ENCODE measurements around the gene HTR2B.
"Not testable (repeated sequence)": the region's sequence is repeated elsewhere in the genome, so short reads cannot be mapped to it uniquely, and the experiment has no call there.

Gene HTR2B

GRCh38 chr2:231133365-231134099 lies 8.7 kb upstream of the HTR2B start:
- no peak for DNase-seq (ENCODE audit: low read depth)

DNA sequence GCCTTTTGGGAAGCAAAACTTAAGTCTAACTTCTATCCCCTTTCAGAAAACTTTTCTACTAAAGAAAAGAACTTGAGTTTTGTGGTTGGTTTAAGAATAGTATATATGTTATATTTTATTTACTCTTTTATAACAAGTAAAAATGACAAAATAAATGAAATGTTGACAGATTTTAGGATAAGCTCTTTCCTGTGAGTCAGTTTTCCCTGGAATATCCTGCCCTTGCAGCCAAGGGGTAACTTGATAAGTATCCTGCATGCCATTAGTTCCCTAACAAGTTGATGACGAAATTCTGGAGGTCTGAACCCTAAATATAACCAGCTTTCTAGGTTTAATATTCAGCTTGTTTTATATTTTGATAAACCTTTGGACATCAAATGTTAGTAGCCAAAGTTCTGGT lies 7.3 kb upstream of the HTR2B start:
- no peak for DNase-seq (ENCODE audit: low read depth)

DNA sequence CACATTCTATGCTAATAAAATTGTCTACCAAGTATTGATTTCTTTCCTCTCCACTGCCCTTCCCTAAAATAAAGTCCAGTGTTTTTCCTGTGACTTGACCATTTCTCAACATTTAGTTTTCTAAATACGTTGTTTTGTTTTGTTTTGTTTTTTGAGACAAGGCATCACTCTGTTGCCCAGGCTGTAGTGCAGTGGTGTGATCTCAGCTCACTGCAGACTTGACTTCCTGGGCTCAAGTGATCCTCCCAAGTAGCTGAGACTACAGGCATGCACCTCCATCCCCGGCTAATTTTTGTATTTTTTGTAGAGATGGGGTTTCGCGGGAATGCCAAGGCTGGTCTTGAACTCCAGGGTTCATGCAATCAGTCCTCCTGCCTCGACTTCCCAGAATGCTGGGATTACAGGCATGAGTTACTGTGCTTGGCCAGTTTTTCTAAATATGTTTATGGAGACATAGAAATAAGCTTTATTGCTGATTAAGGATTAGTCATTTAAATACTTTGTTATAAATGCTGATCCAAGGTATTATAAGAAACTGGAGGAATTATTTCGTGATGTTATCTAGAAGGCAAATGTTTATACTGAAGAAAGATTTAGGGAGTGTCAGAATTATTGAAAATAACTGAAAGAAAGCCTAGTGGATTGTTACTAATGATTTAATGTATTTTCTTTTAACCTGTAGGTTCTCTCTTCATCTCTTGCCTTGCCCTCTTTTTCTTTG lies 5.7 kb upstream of the HTR2B start:
- no peak for DNase-seq (ENCODE audit: low read depth)

DNA sequence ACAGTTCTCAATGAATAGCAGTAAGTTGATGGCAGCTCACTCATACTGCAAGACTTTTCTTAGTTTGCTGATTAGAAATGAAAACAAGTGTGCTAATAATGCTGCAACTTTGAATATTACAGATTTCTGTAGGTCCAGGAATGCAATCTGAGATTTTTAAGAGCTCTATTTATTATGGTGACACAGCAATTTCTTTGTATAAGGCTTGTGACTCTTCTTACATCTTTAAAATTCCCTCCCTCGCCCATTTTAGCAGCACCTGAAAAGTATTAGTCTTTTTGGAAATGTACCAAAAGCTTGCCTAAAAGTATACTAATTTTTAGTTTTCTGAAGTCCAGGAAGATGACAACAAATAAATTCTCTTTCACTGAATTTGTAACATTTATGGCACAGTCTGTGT lies 4.4 kb upstream of the HTR2B start:
- DNase-seq (ENCODE audit: low read depth), result no peak

- no peak for DNase-seq (ENCODE audit: low read depth)
These were observed 3.7 kb upstream of the HTR2B start for GRCh38 chr2:231128541-231128940.

DNA sequence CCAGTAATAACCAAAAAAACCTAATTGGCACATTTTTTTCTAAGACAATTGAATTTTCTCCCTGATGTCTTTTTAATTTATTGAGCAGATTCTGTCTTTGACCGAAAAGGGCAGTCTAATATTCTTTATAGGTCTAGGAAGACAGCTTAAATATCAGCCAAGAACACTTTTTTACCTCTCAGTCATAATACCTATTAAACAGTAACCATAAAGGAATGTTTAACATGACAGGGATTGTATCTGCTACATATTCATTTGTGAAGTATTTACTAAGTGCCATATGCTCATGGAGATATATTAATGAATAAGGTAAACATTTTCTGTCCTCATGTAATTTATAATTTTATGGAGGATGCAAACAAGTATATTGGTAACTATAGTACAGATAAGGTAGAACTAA lies 3.1 kb upstream of the HTR2B start:
- DNase-seq (ENCODE audit: low read depth), result no peak

- DNase-seq (ENCODE audit: low read depth), result no peak
These were observed 2.6 kb upstream of the HTR2B start for GRCh38 chr2:231127480-231127879.

DNA sequence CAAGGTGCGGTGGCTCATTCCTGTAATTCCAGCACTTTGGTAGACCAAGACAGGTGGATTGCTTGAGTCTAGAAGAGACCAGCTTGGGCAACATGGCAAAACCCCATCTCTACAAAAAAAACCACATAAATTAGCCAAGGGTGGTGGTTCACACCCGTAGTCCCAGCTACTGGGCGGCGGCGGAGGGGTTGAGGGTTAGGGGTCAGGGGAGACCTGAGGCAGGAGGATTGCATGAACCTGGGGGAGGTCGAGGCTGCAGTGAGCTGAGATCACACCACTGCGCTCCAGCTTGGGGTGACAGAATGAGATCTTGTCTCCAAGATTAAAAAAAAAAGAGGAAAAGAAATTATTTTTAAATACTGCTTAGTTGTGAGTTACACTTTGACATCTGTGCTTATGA lies 1.3 kb upstream of the HTR2B start:
- no peak for DNase-seq (ENCODE audit: low read depth)

DNA sequence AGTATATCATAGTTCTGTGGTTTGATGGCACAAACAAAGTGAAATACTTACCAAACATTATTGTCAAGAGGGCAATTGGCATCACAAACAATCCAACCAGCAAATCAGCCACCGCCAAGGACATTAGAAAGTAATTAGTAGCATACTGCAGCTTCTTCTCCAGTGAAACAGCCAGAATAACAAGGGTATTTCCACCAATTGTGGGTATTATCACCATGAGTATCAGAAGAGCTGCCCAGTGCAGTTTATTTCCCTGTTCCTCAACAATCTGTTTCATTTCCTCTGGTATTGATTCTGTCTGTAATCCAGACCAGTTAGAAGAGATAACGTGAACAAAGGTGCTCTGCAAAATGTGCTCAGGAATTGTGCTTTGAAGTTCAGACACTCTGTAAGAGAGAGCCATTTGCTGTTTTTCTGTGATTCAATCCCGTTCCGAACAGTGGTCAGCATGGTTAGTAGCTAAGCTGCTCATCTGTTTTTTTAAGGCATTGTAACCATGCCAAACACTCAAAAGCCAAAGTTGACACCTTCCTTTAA lies 1.4 kb downstream of the HTR2B start:
- DNase-seq (ENCODE audit: low read depth), result no peak

DNA sequence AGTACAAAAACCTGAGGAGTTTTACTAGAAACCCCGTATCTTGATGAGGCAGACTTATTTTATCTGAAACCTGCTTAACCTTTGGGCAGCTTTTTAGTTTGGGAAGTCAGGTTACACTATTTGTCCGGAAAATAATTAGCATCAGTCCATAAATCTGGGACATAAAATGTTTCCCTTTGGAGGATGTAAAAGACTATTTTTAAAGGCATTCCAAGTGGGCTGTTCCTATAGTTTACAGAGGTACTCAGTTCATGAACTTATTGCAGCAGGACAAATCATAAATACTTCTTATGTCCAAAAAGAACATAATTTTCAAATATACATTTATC lies 6.3 kb downstream of the HTR2B start:
- DNase-seq (ENCODE audit: low read depth), result no peak

DNA sequence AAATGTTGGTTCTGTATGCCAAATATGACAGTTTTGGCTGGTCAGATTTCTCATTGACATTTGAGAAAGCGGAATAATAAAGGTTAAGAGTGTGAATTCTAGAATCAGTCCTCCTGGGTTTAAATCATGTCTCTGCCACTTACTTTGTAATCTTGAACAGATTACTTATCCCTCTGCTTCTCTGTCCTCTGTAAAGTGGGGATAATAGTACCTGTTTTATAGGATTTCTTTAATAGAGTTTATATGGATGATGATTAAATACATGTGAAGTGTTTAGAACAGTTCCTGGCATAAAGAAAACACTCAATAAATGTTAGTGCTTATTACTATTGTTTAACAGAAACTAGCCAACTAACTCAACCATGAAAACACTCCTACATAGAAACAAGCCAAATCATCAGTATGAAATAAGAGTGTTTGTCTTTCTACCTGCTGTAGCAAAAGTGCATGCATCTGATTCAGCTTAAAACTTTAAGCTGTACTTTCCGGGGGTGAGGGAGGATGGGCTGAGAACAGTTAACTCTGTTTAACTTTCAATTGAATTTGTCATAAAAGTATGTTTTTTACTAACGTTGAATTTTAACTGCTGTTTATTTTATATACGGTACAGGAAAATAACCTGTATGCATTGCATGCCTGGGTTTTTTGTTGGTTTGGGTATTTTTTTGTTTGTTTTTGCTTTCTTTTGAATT lies 6.8 kb downstream of the HTR2B start:
- DNase-seq (ENCODE audit: low read depth), result no peak

DNA sequence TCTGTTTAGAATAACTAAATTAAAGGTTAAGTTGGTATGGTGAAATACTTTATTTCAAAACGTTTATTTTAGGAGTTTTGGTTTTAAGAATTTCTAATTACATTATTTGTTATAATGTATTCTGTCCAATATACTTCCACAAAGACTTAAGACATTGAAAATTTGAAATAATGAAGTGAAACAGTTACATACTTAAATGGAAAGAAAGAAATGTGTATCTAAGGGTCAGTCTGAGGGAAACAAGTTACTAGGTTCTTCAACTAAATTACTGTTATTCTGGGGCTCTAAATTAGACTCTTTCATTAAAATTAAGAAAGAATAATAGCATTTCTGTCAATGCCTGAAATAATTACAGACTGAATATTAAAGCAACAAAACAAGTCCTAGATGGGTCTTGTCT lies 7.7 kb downstream of the HTR2B start:
- DNase-seq (ENCODE audit: low read depth), result no peak

DNA sequence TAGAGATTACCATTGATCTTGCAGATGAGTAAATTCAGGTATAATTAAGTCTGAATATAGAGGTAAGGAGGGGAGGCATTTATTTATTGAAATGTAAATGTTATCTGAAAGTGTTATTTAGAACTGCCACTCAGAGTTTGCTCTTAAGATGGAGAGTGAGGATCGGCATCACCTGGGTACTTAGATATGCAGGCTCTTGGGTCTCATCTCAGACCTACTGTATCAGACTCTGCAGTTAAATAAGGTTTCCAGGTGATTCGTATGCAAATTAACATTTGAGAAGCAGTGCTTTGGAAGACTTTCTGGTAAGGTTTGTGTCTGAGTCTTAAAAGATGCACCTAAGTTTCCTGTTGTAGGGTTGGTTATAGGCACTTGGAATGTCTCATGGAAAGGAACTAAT lies 9.2 kb downstream of the HTR2B start:
- DNase-seq (ENCODE audit: low read depth), result no peak

- no peak for DNase-seq (ENCODE audit: low read depth)
These were observed 11.4 kb downstream of the HTR2B start for GRCh38 chr2:231113489-231113888.

- DNase-seq (ENCODE audit: low read depth), result no peak
These were observed 12.9 kb downstream of the HTR2B start for GRCh38 chr2:231111987-231112386.

DNA sequence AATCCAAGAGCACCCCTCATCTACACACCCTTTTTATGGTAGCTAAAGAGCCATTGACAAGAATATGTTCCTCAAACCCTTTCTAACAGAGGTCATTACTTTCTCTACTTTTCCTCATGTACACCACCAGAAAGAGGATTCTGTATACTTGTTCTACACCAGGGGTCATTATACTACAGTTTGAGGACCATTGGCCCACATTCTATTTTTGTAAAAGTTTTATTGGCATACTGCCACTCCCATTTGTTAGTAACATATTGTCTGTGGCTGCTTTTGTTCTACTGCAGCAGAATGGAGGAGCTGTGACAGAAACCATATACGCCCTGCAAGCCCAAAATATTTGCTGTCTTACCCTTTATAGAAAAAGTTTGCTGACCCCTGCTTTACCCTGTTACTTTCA lies 14.3 kb downstream of the HTR2B start:
- no peak for DNase-seq (ENCODE audit: low read depth)

- DNase-seq (ENCODE audit: low read depth), result peak; percentile 42
These were observed 20.6 kb downstream of the HTR2B start for GRCh38 chr2:231104115-231104713.

GRCh38 chr2:231102772-231103171 lies 22.1 kb downstream of the HTR2B start:
- no peak for DNase-seq (ENCODE audit: low read depth)

- DNase-seq (ENCODE audit: low read depth), result no peak
These were observed 23.9 kb downstream of the HTR2B start for GRCh38 chr2:231100990-231101389.

- DNase-seq (ENCODE audit: low read depth), result not testable (repeated sequence)
These were observed 24.5 kb downstream of the HTR2B start for GRCh38 chr2:231100321-231100720.

DNA sequence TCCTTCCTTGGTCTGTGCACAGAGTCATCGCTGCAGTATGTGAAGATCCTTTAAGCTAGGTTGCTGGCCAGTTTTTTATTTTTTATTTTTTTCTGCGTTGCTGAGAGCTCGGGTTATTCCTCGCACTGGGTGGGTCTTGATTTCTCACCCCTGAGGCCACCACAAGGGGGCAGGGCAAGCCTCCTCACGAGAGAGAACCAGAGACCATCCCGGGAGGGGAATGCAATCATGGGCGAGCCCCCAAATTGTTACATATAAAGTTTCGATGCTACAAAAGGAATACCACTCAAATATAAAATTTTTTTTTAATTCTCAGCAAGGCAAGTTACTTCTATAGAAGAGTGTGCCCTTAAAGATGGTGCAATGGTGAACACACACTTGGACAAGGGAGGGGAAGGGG lies 24.9 kb downstream of the HTR2B start:
- DNase-seq (ENCODE audit: low read depth), result no peak

DNA sequence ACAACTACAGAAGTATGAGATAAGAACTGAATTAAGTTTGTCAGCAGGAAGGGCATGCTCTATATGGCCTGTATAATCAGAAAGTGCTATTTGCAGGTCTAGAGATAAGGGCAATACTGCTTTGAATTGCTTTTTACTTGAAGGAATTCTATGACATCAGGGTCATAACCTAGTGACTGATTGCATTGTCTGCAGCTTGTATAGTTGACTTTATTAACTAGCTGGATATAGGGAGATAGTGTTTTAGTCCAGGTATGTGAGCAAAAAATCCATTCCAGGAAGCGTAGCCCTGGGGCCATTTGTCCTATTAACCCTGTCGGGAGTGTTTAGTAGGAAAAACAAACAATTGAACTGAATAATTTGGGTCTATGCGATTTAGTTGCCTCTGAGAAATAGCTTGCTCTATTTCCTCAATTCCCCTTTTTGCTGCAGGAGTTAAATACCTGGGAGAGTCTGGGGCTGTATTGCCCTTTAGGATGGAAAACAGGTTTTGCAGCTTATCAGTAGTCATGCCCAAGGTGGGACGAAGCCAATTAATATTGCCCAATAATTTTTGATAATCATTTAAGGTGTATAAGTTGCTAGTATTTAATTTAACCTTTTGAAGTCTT lies 30.0 kb downstream of the HTR2B start:
- no peak for DNase-seq (ENCODE audit: low read depth)

Data from T follicular helper cell (primary cell).